GM19455 (cell line): ENCODE data around the gene SBK2.

Experiments used
- ATAC-seq: cut with Tn5 transposase; IDR thresholded peaks from one replicate; pipeline ENCODE4 v1.9.1; 2021; ENCODE audit not compliant: unreplicated experiment

The SBK2 gene

DNA sequence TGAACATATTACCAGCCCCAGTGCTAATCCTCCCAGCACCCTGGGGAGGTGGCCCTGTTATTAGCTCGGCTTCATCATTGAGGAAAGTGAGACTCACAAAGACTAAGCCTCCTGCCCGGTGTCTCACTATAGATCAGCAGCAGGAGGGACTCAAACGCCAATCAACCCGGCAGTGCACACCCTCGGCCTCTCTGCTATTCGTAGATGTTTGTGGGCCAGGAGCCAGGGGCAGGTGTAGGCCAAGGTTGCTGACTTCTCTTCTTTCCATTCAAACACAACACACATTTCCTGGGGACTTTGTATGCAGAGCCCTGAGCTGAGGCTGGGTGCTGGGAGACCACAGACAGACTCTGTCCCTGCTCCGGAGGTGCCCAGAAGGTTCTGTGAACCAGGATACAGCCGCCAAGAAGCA lies 17.8 kb upstream of the SBK2 start:
- no peak for ATAC-seq

GRCh38 chr19:55554302-55554701 lies 17.4 kb upstream of the SBK2 start:
- ATAC-seq, result no peak

DNA sequence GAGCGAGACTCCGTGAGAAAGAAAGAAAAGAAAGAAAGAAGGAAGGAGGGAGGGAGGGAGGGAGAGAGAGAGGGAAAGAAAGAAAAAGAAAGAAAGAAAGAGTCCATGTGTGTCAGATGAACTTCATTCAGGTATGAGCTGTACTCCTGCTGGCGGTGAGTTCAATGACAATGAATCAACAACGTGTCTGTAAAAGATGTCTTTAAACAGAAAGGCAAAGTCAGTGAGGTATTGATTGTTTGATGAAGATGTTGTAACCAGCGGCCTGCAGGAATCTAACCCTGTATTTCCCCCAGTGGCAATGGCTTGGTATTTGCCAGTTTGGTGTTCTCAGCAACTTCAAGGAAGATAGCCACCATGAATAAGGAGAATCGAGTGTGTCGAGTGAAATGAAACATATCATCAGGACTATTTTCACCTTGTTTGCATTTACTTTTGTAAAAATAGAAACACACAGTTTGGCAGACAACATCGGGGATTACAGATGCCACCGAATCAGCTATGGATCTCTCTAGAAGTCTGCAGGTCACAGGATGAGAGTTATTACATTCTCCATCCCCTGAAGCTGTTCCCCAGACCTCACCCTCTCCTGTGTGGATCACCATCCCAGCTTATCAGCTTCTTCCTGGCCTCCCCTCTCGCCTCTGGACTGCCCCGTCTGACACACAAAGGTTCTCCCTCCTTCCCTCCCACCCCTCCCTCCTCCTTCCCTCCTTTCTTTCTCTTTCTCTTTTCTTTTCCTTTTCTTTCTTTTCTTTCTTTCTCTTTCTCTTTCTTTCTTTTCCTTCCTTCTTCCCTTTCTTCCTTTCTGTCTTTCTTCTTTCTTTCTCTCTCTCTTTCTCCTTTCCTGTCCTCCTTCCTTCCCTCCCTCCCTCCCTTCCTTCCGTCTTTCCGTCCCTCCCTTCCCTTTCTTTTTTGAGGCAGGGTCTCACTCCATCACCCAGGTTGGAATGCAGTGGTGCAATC lies 16.6 kb upstream of the SBK2 start:
- no peak for ATAC-seq

DNA sequence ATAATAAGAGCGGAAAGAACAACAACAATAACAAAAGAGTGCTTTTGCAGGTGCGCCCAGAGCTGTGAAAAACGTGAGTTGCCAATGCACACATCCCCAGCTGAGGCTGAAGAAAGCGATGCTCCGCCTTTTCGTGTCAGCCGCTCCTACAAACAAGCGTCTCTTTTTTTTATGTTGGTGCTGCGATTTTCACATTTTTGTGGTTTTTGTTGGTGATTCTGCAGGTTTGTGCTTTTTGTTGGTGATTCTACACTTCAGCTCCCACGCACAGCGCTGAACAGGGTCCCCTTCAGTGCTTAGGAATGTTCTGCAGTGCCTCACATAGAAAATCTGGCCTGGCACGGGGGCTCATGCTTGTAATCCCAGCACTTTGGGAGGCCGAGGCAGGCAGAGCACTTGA lies 15.7 kb upstream of the SBK2 start:
- no peak for ATAC-seq

DNA sequence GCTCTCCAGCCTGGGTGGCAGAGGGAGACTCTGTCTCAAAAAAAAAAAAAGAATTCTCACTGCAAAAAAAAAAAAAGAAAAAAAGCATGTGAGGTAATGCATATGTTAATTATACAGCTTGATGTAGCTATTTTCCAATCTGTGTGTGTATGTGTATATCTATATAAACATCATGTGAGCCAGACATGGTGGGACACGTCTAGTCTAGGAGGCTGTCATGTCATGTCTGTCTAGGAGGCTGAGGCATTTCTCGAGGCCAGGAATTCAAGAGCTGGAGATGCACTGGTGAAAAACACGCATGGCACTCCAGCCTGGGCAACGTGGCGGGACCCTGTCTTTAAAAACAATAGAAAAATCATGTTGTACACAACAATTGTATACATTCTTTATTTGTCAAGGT lies 15.3 kb upstream of the SBK2 start:
- no peak for ATAC-seq

DNA sequence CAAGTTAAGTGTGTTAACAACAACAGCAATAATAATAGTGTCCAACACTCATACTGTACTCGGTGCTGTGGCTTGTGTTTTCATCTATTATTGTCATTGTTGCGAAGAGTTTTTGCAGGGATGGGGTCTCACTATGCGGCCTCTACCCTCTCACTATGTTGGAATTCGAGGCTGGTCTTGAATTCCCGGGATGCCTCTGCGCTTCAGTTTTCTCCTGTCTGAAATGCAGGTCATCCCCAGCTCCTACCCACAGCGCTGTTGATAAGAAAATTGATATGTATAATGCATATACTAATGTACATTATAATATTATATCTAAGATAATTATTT lies 13.4 kb upstream of the SBK2 start:
- ATAC-seq, result no peak

- no peak for ATAC-seq
These were observed 12.8 kb upstream of the SBK2 start for GRCh38 chr19:55549500-55550320.

DNA sequence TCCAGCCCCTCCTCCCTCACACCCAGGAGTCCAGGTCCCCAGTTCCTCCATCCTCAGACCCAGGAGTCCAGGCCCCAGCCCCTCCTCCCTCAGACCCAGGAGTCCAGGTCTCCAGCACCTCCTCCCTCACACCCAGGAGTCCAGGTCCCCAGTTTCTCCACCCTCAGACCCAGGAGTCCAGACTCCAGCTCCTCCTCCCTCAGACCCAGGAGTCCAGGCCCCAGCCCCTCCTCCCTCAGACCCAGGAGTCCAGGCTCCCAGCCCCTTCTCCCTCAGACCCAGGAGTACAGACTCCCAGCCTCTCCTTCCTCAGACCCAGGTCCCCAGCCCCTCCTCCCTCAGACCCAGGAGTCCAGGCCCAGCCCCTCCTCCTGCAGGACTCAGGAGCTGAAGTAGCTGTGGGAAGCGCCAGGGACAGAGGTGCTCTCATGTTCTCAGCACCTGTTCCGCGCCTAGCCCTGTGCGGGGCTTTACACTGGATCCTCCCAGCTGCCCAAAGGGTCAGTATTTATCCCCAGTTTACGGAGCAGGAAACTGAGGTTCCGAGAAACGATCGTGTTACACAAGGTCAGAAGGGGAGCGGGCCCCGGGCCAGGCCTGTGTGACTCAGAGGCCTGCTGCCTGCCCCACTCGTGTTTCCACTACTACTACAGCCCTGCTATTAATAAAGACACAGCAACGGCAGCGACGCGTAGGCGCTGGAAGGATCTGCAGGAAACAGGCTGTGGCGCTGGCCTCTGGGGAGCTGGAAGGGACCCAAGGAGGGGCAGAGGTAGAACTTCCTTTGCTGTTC lies 10.1 kb upstream of the SBK2 start:
- ATAC-seq, result no peak

DNA sequence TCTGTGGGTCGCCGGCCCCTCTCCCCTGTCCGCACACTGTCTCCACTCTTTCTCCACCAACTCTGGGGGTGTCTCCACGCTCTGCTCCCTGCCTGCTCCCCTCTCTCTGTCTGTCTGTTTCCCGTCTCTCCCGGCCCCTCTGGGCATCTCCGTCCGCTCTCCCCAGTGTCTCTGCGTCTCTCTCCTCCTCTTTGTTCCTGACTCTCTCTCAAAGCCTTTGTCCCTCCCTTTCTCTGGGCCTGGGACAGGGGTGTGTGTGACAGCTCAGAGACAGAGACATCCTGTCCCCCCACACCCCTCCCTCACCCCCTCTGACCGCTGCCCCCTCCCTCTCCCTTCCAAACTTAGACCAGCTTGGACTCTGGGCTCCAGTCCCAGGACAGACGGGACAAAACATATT lies 9.1 kb upstream of the SBK2 start:
- no peak for ATAC-seq

- no peak for ATAC-seq
These were observed 8.5 kb upstream of the SBK2 start, which contains the start of gene SBK3 for GRCh38 chr19:55545443-55545842. Gene SBK3 (minus strand): TSS chr19:55545543. CDS start chr19:55545543, 0 bp downstream.

DNA sequence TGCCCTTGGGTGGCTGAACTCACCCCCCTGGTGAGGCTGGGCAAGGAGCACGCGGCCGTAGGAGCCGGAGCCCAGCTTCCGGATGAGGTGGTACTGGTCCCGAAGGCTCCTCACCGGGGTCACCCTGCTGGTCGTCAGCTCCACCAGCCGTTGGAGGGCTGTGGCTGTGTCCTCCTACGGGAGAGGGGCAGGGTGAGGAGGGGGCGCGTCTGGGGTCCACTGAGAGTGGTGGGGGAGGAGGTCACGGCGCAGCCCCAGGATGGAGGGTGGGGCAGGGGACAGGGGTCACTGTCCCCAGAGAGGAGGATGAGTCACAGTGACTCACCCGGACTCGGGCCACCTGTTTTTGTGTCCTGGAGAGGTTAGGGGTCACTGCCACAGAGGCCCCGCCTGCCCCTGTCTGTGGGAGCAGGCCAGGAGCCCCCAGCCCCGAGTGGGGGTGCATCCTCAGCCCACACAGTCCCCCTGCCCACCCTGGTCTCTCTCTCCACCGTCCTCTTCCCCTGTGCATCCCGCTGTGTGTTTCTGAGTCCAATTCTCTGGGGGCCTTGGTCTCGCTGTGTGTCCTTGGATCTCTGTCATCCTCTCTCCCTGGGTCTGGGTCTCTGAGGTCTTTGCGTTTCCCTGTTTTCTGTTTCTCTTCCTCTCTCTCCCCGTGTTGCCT lies 8.0 kb upstream of the SBK2 start:
- ATAC-seq, result no peak

DNA sequence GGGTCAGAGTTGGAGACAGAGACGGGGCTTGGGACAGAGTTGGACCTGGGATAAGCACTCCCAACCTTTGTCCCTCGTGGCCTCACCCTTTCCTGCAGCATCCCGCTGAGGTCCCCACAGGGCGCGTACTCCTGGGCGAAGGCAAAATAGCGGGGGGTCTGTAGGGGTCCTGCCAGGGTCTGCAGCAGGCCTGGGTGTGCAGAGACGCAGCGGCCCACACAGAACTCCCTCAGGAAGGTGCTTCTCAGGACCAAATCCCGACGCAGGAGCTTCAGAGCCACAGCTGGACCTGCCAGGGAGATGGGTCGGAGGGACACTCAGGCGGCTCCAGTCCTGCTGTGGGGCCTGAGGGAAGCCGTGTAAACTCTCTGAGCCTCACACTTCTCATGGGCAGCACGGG lies 7.1 kb upstream of the SBK2 start:
- no peak for ATAC-seq

DNA sequence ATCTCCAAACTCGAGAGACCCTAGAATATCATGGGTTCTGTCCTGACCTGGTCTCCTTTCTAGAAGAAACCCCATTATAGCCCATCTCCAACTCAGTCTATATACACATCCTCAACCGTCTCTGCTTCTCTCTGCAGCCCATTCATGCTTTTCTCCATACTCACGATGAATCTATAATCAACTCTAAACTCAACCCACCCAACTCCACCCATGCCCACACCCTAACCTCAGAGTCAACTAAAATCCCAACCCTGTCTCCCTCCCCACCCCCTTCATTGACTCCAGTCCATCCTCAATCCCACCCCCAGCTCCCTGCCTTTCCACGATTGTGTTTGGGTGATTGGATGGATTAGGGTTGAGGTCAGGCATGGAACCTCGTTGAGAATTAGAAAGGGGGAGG lies 6.6 kb upstream of the SBK2 start:
- ATAC-seq, result no peak

DNA sequence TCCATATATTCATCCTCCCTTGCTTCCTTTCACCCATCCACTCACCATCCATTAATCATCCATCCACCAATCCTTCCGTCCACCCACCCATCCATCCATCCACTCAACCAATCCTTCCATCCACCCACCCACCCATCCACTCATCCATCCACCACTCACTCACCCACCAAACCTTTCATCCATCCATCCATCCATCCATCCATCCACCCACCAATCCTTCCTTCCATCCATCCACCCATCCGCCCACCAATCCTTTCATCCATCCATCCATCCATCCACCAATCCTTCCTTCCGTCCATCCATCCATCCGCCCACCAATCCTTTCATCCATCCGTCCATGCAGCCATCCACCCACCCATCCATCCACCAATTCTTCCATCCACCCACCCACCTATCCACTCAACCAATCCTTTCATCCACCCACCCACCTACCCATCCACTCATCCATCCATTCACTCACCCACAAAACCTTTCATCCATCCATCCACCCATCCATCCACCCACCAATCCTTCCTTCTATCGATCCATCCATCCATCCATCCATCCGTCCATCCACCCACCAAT lies 5.4 kb upstream of the SBK2 start:
- ATAC-seq, result no peak

- ATAC-seq, result no peak
These were observed 4.2 kb upstream of the SBK2 start for GRCh38 chr19:55541091-55541490.

DNA sequence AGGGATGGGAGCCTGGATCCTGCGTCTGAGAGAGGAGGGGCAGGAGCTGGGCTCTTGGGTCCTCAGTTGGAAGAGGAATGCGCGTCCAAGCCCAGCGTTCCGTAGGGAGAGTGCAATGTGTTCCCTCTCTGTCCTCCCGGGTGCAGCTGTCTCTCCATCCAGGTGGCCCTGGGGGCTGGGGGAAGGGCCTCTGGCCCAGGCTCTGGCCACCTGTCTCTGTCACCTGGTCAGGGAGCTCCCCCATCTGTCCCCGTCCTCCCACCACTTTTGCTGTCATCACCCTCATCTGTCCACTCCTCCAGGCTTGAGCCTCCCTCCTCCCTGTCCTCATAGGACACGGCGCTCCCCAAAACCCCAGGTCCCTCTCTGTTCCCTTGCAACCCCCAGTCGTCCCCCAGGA lies 3.7 kb upstream of the SBK2 start:
- ATAC-seq, result no peak

GRCh38 chr19:55539090-55539984 lies 2.4 kb upstream of the SBK2 start:
- no peak for ATAC-seq

GRCh38 chr19:55538132-55538531 lies 1.2 kb upstream of the SBK2 start:
- ATAC-seq, result no peak

- no peak for ATAC-seq
These were observed 793 bp upstream of the SBK2 start for GRCh38 chr19:55537741-55538111.

DNA sequence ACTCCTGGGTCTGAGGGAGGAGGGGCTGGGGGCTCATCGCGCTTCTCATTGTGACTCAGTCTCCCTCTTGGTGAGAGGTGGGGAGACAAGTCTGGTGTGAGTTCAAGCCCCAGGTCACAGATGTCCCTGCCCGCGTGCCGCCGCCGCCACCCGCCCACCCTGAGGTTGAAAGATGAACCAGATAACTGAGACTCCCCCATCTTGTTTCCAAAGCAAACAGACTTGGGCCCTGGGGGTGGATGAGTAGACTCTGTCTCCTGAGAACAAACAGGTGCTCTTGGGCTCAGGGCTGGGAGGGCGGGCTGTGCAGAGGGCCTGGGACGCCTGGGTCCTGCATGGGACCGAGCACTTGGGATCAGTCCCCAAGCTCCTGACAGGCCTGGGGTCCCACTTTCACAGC lies 567 bp downstream of the SBK2 start:
- ATAC-seq, result no peak
